Left ventricle myocardium superior (tissue), 1 donor: ENCODE data around the gene BLCAP. TPM values are rescaled to one million over a fixed set of nuclear protein-coding genes. Genes with fewer than 3 reads are reported as not detected.

Experiments
- ATAC-seq: fragments of 200-7000 bp; cut with Tn5 transposase; one replicate; pipeline ENCODE4 v1.9.1; 2020; ENCODE audit warnings: mild to moderate bottlenecking, moderate library complexity
- DNase-seq: peaks from one replicate; pipeline ENCODE4 v3.0.0-alpha.2; 2020
- intact Hi-C: fragments of 100-400 bp; cut with micrococcal nuclease; formaldehyde crosslinking; loops from one replicate; pipeline ENCODE4 v1.11.0; 2022
- total RNA-seq: library from RNA; stranded (reverse); fragmentation: NEBNext Ultra II Directional; extraction: Animal tissue kit (Norgen Biotek cat#: 25700); gene quantifications from one replicate; pipeline ENCODE4 v1.2.1, GENCODE V29; 2021
- donor health status: DM: no; HTN: yes; CAD: no; lungs with severe emphysema.

BLCAP gene
- total RNA-seq, 1 donor from 2014 or later = 93.8 TPM

DNA sequence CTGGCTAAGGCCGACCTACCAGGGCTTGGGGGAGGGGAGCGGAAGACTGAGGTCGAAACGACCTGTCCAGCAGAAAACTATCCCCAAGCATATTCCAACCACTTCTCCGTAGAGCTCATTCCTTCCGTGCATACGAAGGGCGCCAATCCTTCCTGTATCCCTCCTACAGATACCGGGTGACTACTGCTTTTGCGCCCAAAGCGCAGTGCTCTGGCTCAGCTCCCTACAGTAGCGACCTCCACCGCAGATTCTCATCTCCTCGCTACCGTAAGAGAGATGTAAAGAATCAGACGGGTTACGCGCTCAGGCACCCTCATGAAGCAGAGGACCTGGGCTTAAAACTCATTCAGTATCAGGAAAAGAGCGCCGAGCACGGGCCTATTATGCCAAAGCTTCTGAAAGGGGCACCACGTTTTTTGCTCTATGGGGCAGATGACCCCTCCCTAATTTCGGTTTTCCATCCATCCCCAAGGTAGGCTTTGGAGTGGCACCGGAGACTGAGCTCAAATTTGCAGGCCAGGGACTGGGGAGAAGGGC is 7.2 kb downstream of the BLCAP start:
- DNase-seq (no peak), ATAC-seq (no peak)
- intact Hi-C loops = no loop called here

DNA sequence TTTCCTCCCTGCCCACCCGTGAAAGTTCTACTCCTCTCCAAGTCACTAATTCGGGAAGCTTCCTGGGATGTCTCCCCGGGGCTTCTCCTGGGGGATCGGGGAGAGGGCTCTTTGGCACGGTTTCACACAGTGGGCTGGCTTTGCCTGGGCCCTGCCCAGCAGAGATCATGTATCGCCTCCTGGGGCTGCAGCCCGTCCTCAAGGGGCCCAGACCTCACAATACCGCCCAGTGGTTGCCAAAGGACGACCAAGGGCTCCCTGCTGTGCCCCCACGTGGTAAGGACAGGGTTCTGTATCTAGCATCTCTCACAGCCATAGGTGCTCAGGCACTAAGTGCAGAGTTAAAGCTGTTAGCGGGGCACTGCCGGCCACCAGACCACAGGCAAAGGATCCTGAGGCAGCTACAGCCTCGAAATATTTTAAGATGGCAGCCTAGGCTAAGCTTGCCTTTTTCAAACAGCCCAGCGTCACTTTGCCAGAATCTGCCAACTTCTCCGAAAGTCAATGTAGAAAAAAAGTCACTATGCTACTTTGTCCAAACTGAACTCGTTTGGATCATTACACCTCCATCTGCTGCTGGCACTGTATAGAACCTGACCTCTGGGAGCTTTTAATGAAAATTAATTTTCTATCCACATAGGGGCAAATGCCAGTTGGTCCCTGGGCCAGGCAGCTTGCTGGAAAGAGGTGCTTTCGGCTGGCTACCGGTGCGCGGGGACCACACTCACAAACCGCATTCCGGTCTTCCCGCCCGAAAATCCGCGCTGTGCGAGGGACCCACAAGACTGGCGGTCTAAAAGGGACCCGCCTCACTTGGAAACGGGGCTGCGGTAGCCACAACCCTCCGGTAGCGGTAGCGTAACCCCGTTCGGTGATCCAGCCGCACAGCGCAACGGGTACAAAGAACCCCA is 7.9 kb downstream of the BLCAP start:
- ATAC-seq (peak; percentile 55), DNase-seq (peak; percentile 41)
- intact Hi-C loops = no loop called here

- peak; percentile 81 for DNase-seq
- peak; percentile 75 for ATAC-seq
- intact Hi-C loops = no loop called here
These were observed 8.8 kb downstream of the BLCAP start for GRCh38 chr20:37518606-37519507.

DNA sequence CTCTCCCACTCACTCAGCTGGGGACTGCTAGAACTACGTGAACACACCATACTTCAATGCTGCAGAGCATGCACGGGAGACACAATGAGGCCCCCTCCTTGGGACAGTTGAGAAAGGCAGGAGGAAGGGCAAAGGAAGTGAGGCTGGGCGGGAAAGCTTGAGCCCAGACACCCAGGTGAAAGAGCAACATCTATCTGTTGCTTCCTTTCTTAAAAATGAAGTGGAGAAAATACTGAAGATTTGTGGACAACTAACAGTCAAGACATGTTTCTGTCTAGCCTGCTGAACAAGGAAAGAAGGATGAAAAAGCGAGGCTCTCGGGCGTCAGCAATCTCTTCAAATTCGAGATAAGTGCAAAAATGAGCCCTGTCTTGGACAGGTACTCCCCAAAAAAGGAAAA is 9.6 kb downstream of the BLCAP start:
- DNase-seq (no peak), ATAC-seq (no peak)
- intact Hi-C loops = no loop called here

GRCh38 chr20:37516811-37517750 is 10.6 kb downstream of the BLCAP start:
- no peak for DNase-seq
- intact Hi-C loops = no loop called here
- ATAC-seq = no peak

DNA sequence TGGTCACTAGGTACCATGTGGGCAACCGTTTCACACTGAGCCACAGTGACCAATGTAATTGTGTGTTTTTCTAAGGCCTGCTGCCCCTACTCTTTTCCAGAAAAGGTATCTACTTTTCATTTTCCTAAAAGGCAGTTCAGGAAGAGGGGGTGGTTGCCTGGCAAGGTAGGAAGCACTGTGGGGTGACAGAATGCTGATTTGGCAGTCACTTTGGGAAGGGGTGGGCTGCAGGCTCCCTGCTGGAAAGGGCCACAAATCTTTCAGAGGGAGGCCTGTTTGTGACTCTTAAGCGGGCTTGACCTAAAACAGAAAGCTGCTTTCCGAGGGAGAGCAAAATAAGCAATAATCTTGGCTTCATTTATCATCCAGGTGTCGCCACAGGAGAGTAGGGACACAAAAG is 11.8 kb downstream of the BLCAP start:
- intact Hi-C loops = no loop called here
- DNase-seq (no peak), ATAC-seq (no peak)

GRCh38 chr20:37513779-37514359 is 13.8 kb downstream of the BLCAP start:
- ATAC-seq = no peak
- intact Hi-C loops = no loop called here
- no peak for DNase-seq

DNA sequence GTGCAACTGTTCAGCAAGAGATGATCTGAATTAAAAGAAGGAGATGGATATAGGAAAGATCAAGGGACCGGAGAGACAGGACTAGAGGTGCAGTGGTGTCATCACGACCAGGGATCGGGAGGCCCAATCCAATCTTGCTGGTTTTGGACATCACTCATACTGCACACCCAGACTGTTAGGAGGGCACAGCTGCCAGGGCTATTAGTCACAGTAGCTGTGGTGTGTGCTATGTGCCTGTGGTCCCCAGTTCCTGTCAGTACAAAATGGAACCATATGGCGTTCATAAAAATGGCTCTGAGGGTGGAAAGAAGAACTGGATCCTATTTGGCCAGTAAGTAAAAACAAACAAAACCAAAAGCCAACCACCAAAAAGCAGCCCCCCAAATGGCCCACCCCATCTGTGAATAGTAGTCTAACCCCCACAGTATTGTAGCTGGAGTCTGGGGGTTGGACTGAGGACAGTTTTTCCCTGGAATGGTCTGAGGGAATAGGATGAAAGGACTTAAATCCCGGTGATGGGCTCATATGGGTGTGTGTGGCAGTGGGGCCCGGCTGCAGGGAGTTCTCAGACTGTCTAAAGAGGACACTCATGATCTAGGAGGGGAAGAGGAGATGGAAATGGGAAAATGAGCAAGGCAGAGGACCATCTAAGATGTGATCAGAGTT is 15.9 kb downstream of the BLCAP start:
- DNase-seq (no peak), ATAC-seq (no peak)
- intact Hi-C loops = no loop called here

DNA sequence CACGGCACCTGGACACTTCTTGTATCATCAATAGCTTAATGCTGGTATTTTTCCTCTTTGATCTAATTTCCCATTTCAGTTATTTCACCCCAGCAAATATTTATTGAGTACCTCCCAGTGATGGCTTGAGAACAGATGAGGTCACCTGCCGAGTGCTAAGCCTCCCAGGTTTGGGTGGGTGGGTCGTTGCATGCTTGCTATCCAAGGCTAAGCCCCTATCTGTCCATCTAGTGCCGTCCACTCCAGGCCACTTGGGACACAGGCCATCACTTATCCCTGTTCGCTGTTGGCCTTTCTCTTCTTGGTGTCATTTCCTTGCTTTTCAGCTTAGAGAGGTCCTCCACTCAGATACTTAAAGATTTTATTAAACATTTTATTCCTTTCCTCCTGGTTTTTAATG is 17.4 kb downstream of the BLCAP start:
- ATAC-seq (no peak), DNase-seq (no peak)
- intact Hi-C loops = no loop called here

DNA sequence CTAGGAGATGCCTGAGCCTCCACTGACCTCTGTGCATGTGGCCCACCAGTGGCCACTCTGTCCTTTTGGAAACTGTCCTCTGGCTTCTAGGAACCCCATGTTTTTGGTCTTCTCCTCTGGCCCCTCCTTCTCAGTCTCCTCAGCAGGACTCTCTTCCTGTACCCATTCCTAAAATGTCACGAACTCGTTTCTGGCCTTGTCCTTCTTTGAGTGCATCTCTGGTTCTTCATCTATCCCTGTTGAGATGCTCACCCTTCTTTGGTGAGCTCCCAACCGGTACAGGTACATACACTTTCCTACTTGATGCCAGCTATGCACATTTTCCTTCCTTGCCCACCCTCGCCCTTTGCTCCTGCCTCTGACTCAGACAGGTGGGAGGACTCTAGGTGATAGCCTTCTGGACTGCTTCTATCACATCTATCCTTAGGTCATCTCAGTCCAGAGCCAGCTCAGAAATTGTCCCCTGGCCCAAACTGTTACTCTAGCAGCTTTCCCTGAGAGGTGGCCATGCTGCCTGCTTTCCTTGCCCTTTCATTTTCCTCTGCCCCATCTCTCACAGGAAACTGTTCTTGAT is 21.4 kb downstream of the BLCAP start:
- ATAC-seq (no peak), DNase-seq (no peak)
- intact Hi-C loops = no loop called here

DNA sequence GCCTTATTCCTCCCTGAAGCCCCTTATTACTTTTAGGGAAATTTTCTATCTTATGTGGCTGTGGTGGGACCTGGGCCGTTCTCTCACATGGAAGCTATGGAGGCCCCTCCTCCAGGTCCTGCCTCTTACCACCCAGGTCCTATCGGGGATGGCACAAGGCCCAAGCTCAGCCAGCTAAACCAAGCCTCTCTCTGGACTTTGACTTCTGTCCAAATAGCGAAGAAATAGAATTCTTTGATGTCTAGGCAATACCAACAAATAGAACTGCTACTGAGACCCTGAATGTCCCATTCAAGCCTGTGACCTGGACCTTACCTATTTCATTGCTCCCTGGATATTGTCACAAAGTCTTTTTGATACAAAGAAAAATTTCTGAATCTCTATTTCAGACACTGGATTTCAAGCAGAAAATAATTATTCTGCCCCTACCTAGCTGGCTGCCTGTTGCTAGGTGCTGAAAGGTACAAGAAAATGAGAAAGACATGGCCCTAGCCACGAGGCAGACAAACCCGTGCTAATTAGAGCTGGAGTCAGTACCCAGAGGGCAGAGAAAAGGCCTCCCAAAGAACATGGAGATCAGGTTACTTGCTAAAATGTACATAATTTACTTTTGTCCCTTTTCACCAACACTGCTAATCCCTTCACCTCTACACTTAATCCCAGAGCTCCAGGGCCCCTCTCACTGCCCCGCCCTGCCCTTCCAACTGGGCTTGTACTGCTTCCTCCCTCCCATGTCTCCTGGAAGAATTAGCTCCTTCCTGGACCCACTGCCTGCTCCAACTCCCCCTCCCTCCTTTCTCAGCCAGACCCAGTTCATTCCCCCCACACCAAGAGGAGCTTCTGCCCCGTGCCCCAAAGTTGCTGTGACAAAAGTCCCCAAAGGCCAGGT is 22.2 kb downstream of the BLCAP start:
- intact Hi-C loops = no loop called here
- ATAC-seq (peak; percentile 43), DNase-seq (no peak)

- intact Hi-C loops = no loop called here
- DNase-seq (no peak), ATAC-seq (no peak)
These were observed 23.1 kb downstream of the BLCAP start for GRCh38 chr20:37504404-37505096.

DNA sequence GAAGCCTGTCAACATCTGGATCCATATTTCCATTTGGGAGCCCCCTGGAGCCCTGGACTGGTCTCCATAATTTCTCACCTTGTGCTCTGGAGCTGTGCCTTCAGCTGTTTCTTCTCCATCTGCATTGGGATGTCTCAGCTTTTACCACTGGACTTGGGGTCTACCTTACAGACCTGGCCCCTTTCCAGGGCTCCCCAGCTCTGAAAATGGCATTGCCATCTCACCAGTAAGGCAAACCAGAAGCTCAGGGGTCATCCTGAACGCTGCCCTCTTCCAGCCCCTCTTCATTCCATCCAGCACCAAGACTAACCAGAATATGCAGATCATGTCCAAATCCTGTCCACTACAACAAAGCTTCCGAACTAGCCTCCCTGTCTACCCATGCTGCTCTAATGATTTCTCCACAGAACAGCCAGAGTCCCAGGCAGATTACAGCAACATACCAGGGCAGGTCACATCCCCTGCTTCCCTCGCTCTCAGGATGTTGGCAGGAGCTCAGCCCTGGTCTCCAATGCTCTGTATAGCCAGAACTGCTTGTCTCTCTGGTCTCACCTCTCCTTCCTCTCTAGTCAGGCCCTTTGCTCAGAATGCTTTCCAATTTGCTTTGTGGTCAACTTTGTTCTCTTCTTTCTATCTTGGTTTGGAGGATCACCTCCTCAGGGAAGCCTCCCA is 24.3 kb downstream of the BLCAP start:
- ATAC-seq (peak; percentile 88), DNase-seq (peak; percentile 59)
- intact Hi-C loops = no loop called here

- ATAC-seq (no peak), DNase-seq (no peak)
- intact Hi-C loops = no loop called here
These were observed 25.0 kb downstream of the BLCAP start for GRCh38 chr20:37502654-37503053.

DNA sequence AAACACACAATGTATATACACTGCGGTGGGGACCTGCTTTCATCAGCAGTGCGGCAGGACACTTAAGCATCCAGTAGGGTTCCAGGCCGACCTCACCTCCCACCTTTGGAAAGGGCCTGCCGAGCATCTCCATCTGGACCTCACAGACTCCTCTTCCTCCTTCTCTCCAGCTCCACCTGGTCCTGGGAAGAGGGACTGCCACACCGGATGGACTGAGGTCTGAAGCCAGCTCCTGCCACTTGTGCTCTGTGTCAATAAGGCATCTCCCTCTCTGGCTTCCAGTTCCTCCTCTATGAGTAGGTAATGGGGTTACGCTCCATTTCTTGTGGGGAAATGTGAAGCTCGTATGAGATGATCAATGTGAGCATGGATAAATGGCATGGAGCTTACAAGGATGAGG is 25.7 kb downstream of the BLCAP start:
- intact Hi-C loops = no loop called here
- no peak for ATAC-seq
- DNase-seq = no peak

GRCh38 chr20:37500311-37500710 is 27.4 kb downstream of the BLCAP start:
- intact Hi-C loops = no loop called here
- ATAC-seq (no peak), DNase-seq (no peak)
